Limb (tissue), 2 donors: ENCODE data around the gene COL1A1.

Experiments used
- DNase-seq, 2 donors: peaks; one replicate each; pipeline ENCODE4 v3.0.0-alpha.2; 2016; ENCODE audit errors: extremely low spot score in 2 of 2

COL1A1 gene

DNA sequence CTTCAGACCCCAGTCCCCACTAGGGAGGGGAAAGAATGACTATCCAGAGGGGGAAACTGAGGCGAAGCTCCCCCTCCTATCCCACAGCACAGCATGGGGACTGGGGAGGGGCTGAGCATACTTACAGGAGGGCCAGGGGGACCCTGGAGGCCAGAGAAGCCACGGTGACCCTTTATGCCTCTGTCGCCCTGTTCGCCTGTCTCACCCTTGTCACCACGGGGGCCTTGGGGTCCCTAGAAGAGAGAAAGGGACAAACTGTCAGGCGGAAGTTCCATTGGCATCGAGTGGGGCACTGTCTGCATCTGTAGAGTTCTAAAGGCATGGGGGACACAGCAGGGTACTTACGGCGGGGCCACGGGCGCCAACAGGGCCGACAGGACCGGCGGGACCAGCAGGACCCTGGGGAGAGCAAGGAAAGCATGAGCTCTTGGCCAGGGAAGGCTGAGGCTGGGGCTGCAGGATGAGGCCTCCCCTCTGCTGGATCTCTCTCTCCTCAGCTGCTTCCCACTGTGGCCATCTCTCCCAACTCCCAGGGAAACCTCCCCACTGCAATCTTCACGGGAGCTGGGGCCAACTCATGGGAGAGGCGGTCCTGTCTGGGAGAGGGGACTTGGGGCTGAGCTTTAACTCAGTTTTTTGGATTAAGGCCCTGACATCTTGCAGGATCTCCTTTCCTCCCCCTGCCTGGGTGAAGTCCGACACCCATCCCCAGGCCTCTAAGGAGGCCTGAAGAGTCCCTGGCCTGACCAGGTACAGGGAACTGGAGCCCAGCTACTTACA is 13.5 kb downstream of the COL1A1 start:
- peak in 1 of 2 donors; percentile 20 for DNase-seq

DNA sequence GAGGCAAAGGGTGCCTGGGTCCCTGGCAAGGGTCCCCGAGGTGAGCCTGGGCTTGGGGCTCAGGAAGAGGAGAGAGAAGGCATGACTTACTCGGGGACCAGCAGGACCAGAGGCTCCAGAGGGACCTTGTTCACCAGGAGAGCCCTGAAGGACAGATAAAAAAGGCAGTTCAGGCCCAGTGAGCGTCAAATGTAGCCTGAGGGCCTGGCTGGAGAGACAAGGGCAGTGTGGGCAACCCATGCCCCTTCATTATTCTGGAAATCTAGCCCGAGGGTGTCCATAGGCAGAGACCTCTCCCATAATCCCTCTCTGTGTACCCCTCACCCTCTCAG is 14.1 kb downstream of the COL1A1 start:
- DNase-seq: peak in 1 of 2 donors; percentile 3

GRCh38 chr17:50186661-50187393 is 14.6 kb downstream of the COL1A1 start:
- DNase-seq: peak in 1 of 2 donors; percentile 28

DNA sequence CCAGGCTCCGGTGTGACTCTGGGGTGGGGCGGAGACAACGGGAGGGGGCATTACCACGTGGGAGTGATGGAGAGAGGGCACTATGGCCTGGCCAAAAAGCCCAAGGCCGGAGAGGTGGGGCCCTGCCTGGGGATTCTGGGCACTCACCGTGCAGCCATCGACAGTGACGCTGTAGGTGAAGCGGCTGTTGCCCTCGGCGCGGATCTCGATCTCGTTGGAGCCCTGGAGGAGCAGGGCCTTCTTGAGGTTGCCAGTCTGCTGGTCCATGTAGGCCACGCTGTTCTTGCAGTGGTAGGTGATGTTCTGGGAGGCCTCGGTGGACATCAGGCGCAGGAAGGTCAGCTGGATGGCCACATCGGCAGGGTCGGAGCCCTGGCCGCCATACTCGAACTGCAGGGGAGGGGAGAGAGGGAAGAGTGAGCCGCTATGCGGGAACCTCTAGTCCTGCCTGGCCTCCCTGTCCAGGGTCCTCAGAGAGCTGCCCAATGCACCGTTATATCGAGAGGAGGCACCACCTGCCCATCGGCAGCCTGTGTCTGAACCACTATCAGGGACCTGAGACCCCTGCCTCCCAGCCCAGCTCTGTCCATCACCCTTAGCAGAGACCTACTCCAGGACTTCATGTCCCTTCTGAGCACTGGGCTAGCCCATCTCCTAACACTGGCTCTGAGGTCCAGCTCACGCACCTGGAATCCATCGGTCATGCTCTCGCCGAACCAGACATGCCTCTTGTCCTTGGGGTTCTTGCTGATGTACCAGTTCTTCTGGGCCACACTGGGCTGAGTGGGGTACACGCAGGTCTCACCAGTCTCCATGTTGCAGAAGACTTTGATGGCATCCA is 15.6 kb downstream of the COL1A1 start:
- peak in 1 of 2 donors; percentile 2 for DNase-seq

- peak in 1 of 2 donors; percentile 2 for DNase-seq
These were observed 16.6 kb downstream of the COL1A1 start for GRCh38 chr17:50184611-50185398.

DNA sequence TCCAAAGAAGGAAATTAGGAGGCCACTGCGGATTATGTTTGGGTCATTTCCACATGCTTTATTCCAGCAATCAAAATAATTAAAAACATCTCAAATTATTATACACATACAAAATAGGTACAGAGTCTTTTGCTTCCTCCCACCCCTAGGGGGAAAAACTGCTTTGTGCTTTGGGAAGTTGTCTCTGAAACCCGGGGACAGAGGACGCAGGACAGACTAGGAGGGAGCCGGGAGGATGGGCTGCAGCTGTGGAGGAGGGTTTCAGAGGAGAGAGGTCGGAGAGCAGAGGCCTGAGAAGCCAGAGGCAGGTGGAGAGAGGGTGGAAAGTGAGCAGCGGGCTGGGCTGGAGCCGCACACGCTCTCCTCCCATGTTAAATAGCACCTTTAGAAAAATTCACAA is 17.4 kb downstream of the COL1A1 start:
- peak in 1 of 2 donors; percentile 21 for DNase-seq

DNA sequence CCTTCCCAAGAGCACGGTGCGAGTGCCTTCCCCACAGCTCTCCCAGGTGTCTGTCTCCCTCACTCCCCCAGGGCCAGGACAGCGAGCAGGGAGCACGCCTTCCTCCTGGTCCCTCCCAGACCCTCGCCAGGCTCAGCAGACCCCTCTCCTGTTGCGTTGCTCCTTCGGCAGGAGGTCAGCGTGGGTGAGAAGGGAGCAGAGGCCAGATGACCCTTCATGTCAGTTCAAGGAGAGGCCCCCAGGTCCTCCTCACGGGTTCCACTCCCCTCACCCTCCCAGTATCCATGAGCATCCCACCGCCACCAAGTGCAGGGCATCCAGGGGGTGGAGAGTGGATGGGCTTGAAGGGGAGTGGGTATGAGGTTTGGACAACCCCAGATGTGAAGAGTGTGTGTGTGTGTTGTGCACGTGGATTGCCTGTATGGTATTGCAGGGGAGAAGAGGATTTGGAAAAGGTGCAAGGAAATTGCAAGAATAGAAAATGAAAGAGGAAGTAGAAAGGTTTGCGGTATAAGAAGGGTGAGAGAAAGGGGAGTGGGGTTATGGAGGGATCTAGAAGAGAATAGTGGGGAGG is 17.9 kb downstream of the COL1A1 start:
- peak in 1 of 2 donors; percentile 11 for DNase-seq

DNA sequence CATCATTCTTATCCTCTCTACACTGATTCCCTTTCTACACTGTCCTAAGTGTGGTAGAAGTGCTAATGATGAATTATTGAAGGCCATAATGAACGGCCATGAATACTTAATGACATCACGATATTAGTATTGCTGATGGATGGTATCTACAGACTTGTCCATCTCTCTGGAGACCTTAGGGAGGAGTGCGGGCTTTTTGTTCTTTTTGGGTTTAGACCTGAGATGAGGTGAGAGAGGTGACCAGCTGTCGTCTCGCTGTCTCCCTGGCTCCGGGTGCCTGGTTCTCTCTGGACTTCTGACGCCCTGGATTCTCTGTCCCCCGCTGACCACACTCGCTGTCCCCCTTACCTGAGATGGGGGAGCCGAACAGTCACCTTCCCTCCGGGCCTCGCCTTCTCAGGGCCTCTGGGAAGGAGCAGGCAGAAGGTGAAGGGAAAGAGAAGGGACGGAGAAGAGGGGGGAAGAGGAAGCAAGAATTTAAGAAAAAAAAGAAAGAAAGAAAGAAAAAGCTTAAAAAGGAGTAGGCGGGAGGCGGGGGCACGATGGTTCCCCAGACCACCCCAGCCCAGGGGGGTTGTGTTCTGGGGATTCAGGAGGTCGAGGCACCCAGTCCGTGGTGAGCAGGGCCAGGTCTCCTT is 18.5 kb downstream of the COL1A1 start:
- peak in 1 of 2 donors; percentile 6 for DNase-seq

DNA sequence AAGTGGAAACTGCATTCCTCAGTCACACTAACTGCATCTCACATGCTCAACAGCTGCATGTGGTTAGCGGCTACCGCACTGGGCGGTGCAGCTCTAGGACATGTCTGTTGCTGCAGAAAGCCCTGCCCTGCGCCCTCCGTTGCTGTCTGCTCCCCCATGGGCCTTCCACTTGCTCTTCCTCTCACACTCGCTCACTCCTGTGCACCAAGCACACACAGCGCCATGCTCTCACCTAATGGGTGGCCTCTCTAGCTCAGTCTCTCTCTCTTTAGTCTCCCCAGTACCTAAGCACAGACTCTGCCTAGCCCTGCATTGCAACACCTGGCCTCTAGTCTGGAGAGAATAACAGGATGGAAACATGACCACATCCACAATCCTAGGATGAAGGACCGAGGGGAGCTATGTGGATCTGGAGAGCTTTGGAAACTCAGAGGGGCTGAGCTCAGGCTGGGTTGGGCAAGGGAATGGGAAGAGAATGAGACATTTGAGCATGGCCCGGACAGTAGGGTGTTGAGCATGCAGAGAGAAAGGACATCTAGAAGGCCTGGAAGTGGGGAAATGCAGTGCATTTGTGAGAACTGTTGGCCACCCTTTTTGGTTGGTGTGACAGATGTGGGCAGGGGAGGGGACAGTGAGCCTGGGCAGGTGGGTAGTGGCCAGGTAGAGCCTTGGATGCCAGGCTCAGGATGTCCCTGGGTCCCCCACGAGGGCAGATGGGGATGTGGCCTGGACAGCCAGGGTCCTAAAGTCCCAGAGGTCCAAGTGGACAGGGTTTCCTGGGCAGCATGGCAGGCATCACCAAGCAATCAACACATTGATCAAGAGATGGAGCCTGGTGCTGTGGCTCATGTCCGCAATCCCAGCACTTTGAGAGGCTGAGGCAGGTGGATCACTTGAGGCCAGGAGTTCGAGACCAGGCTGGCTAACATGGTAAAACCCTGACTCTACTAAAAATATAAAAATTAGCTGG is 19.6 kb downstream of the COL1A1 start:
- DNase-seq: peak in 1 of 2 donors; percentile 58

- peak in 1 of 2 donors; percentile 69 for DNase-seq
These were observed 20.3 kb downstream of the COL1A1 start for GRCh38 chr17:50181144-50181543.

DNA sequence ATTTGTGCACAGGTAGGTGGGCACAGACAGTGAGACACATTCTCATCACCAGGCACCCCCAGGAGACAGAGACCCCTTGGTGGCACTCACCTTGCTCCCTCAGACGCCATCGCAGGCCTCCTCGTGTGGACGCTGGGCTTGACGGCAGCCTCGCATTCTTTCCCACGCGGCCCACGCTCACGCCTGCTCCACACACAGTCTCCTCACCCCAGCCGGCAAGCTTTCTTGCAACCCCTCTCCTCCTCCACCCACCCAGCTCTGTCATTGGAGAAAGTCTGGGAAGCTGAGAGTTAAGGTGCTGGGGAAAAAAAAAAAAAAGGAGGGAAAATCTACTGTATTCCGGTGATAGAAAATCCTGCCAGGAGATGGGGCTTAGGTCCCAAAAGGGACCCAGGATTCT is 20.8 kb downstream of the COL1A1 start:
- no peak for DNase-seq

DNA sequence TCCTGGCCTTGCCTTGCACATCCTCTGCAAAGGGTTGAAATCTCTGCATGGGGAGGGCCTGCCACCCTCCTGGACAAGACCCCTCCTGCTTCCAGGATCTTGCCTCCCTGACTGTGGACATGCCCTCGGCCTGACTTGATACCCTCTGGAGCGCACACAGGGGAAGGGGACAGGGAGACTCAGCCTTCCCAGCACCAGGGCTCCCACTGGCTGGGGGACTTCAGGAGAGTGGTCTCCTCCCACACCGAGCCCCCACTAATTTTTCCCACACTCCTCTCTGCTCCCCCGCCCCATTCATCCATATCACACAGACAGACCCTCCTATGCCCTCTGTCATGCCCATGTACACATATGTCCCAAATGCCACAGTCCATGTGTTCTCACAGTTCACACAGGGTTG is 21.3 kb downstream of the COL1A1 start:
- DNase-seq: no peak

DNA sequence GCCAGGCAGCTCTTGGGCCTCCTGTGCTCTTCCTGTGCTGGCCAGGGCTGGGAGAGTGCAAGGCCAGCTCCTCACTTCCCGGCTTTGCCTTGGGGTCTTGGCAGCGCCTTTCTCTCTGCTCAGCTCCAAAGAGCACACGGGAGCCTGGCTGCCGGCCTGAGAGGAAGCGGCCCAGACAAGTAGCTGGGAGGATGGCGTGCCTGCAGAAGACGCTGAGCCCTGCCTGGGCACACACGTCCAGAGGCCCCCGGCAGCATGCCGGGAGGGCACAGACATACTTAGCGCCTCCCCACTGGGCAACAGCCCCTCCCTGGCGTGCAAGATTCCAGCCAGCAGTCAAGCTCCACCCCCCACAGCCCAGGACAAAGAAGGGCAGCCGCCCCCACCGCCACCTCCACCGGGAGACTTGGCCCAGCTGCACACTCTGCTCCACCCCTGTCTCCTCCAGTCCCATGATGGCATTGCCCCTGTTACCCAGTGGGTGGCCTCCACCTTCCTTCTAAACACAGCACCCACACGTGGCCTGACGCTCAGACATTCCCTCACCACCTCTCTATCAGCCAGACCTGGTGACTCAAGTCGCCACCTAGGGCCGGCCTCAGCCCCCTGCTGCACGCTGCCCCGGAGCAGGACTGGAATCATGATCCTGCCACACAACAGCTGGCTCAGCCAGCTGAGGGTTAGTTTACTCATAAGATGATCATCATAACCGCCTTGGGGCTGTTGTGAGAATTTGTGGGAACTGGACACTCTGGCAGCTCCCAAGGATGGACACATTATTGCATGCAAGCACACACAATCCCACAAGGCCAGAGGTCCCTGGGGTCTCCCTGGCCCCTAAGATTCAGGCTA is 23.2 kb downstream of the COL1A1 start:
- peak; percentile 74 to 77 for DNase-seq

DNA sequence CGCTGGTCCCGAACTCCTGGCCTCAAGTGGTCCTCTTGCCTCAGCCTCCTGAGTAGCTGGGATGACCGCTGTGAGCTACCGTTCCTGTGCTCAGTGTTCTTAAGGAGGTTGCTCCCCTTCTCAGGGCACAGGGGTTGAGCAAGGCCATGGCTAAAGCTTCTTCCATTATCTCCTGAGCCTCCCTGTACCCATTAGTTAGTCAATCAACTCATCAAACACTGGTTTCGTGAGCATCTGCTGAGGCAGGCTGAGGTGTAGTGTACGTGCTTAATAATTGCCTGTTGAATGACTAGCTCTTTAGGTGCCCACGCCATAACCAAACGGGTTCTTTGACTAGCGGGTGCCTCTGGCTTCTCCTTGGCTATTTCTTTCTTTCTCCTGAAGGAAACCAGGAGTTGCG is 24.0 kb downstream of the COL1A1 start:
- no peak for DNase-seq

- DNase-seq: no peak
These were observed 24.7 kb downstream of the COL1A1 start for GRCh38 chr17:50176559-50177357.

DNA sequence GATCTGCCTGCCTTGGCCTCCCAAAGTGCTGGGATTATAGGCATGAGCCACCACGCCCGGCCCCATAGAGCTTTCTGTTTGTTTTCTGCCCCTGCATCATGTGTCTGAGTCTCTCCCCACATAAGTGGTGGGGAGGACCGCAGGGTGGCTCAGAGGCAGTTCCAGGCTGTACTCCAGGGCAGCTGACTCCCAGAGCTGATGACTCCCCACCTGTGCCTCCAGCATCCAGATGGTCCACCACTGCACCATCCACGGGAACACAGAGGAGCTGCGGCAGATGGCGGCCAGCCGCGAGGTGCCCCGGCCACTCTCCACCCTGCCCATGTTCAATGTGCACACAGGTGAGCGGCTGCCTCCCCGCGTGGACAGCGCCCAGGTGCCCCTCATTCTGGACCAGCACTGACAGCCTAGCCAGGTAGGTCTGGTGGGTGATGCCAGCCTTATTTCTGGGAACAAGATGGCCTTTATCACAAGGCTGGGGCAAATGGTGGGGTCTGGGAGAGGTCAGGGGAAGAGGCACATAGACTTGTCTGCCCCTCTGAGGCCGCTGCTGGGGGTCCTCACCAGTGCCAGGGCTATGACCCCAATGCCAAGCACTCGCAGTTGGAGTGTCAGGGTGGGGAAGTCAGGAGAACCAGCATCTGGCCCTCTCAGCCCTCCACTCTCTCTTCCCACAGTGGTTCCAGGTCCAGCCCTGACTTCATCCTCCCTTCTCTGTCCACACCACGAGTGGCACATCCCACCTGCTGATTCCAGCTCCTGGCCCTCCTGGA is 26.2 kb downstream of the COL1A1 start:
- DNase-seq: no peak

GRCh38 chr17:50174444-50174843 is 27.0 kb downstream of the COL1A1 start:
- DNase-seq: no peak
